Effector memory CD8-positive, alpha-beta T cell (primary cell): ENCODE data around the gene LAMA5.

Experiments
- ATAC-seq: fragments of 150-1000 bp; cut with Tn5 transposase; replicated peaks from 2 replicates; pipeline ENCODE4 v1.10.0; 2021; ENCODE audit warnings: mild to moderate bottlenecking, moderate library complexity
- DNase-seq, 3 experiments: peaks; one replicate each; pipeline ENCODE4 v3.0.0; 2021
- H3K27ac Mint-ChIP-seq, 2 donors: one replicate each; pipeline ENCODE4 v1.8.0; 2022; ENCODE audit warnings: mild to moderate bottlenecking in 2 of 2, mixed read lengths in 2 of 2, moderate library complexity in 2 of 2
- H3K27me3 Mint-ChIP-seq, 2 donors: one replicate each; pipeline ENCODE4 v1.8.0; 2022; ENCODE audit warnings: mixed read lengths in 2 of 2
- H3K36me3 Mint-ChIP-seq: one replicate; pipeline ENCODE4 v1.8.0; 2022; ENCODE audit warnings: mild to moderate bottlenecking, moderate library complexity, mixed read lengths; ENCODE audit not compliant: insufficient read depth
- H3K4me1 Mint-ChIP-seq, 2 donors: one replicate each; pipeline ENCODE4 v1.8.0; 2022; ENCODE audit warnings: low read depth in 2 of 2, mixed read lengths in 2 of 2
- H3K4me3 Mint-ChIP-seq, 2 donors: one replicate each; pipeline ENCODE4 v1.8.0; 2022; ENCODE audit warnings: mild to moderate bottlenecking in 2 of 2, mixed read lengths in 2 of 2, moderate library complexity in 2 of 2
- H3K9me3 Mint-ChIP-seq, 2 donors: one replicate each; pipeline ENCODE4 v1.8.0; 2022; ENCODE audit warnings: mixed read lengths in 2 of 2

Gene LAMA5

DNA sequence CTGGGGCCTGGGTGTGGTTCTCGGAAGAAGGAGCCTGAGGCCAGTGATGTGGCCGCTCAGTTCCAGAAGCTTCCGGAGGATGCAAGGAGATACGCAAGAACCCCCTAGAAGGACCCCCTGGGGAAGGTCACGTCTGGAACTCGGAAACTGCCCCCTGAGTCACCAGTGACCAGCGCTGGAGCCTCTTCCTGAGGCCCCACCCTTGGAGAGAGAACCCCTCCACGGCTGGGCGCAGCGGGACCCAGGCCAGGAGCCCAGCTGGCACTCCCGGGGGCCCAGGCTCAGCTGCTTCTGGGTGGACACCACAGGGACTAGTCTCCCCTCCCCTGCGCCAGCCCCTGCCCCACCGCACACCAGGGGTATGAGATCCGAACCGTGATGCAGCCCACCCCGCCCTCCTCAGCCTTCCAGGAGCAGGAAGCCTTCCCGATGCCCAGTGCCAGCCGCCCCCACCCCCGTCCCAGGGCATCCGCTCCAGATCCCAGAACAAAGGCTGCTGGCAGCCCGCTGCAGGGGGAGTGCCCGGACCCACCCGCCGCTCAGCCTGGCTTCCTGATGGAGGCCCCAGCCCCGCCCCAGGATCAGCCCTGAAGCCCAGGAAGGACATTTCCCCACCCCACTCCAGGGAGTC, 7.5 kb downstream of the LAMA5 start:
- H3K36me3 Mint-ChIP-seq = no peaks in the 10 kb centered on the region
- H3K4me1 Mint-ChIP-seq = peaks cover 0 to 1% of the 10 kb centered on the region in 2 donors
- peaks cover 14% of the 10 kb centered on the region in 2 donors for H3K27me3 Mint-ChIP-seq
- no peak for DNase-seq
- H3K4me3 Mint-ChIP-seq = no peak overlapping the region
- no peaks in the 10 kb centered on the region for H3K9me3 Mint-ChIP-seq
- no peak for ATAC-seq
- no peak overlapping the region for H3K27ac Mint-ChIP-seq

DNA sequence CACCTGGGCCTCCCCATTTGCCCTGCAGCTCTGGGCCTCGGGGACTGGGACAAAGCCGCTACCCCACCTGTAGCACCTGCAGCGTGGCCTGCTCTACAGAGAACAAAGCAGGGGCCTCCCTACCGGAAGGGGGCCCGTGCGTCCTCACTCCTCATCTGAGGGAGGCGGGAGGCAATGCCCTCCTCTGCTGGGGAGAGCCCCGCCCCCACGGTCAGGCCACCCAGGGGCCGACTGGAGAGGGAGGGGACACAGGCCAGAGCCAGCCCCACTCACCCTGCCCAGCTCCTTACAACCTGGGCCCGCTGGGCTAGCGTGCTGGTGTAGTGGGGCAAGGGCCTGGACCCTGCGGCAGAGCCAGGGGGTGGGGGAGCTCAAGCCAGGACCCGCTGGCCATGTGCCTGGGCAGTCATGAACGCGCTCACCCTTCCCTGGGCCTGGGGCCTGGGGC, 8.0 kb downstream of the LAMA5 start:
- ATAC-seq (no peak), DNase-seq (no peak)
- H3K9me3 Mint-ChIP-seq = no peaks in the 10 kb centered on the region
- peaks cover 0 to 1% of the 10 kb centered on the region in 2 donors for H3K4me1 Mint-ChIP-seq
- H3K4me3 Mint-ChIP-seq = no peak overlapping the region
- H3K36me3 Mint-ChIP-seq = no peaks in the 10 kb centered on the region
- H3K27ac Mint-ChIP-seq = no peak overlapping the region
- peaks cover 9 to 11% of the 10 kb centered on the region in 2 donors for H3K27me3 Mint-ChIP-seq

DNA sequence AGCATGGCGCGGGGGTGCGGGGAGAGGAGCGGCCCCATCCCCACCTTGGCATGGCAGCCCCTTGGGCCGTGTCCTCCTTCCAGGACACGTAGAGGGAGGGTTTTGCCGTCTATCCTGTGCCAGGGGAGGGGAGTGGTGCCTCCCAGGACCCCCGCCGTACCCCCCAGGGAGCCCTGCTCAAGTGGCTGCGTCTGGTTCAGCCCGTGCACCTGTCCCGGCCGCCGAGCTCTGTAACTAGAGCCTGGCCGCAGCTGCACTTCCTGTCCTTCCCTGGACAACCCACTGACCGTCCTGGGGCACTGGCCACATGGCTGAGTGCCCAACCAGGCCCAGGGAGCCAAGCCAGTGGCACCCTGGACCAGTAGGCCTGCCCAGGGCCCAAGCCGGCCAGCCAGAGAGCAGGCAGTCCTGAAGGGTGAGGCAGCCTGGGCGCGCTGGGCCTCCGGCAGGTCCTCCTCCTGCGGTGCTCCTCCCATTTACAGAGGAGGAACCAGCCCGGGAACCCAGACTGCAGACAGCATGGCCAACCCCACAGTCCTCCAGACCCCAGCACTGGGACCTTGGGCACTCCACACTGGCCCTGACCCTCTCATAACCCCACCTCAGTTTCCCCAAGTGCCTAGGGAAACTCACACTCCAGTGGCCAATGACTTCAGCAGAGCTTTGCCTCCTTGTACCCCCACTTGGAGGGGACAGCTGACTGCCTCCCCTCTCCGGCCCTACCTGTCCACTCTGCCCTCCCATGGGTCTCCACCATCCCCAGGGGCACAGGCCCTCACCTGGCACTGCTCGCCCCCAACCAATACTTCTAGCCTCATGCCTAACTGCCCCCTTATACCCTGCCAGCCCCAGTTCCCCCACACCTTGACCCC, 8.7 kb downstream of the LAMA5 start:
- no peaks in the 10 kb centered on the region for H3K9me3 Mint-ChIP-seq
- DNase-seq (no peak), ATAC-seq (no peak)
- no peak overlapping the region for H3K27ac Mint-ChIP-seq
- no peak overlapping the region for H3K4me3 Mint-ChIP-seq
- H3K4me1 Mint-ChIP-seq = peaks cover 0 to 1% of the 10 kb centered on the region in 2 donors
- peaks cover 2 to 7% of the 10 kb centered on the region in 2 donors for H3K27me3 Mint-ChIP-seq
- H3K36me3 Mint-ChIP-seq = no peaks in the 10 kb centered on the region

DNA sequence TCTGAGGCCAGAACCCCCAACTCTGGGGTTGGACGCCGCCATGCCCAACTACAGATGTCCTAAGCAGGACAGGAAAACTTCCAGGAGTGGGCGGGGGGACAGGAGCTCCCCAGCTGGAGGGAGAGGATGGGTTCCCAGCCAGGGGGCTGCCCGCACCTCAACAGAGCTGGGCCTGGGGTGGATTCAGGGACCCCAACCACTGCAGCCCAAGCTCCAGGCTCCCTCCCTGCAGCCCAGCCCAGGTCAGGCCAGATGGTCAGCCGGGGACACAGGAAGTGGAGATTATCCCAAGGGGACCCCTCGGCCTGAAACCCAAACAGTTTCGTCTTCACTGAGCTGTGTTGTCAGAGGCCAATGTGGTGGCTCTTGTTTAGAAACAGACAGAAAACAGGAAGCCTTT, 9.4 kb downstream of the LAMA5 start:
- Mint-ChIP-seq H3K36me3 (no peaks in the 10 kb centered on the region), H3K27ac (no peak overlapping the region), H3K4me3 (no peak overlapping the region), H3K9me3 (no peaks in the 10 kb centered on the region), H3K27me3 (peaks cover 0 to 3% of the 10 kb centered on the region in 2 donors), H3K4me1 (peaks cover 0 to 1% of the 10 kb centered on the region in 2 donors)
- DNase-seq (no peak), ATAC-seq (no peak)

DNA sequence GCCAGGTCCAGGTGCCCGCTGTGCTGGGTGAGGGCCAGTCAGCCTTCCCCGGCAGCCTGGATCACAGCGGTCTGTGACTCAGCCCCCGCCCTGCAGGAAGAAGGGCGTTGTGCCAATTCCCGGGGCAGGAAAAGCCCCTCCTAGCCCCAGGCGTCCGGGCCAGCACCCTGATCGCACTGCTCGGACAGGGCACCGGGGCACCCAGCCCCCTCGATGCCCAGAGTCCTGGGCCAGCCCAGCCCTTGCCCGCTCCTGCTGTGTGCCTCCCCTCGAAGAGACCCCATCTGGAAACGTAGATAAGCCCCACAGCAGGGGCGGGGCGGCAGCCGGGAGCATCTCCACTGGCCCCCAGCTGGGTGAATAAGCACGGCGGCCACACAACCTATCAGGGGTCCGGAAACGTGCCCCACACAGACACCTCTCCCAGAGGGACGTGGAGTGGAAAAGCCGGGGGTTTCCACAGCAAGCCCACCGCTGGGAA, 9.9 kb downstream of the LAMA5 start:
- ATAC-seq = no peak
- H3K27me3 Mint-ChIP-seq = no peaks in the 10 kb centered on the region
- no peaks in the 10 kb centered on the region for H3K36me3 Mint-ChIP-seq
- no peak overlapping the region for H3K4me3 Mint-ChIP-seq
- H3K9me3 Mint-ChIP-seq = no peaks in the 10 kb centered on the region
- no peak for DNase-seq
- peaks cover 0 to 1% of the 10 kb centered on the region in 2 donors for H3K4me1 Mint-ChIP-seq
- H3K27ac Mint-ChIP-seq = no peak overlapping the region

DNA sequence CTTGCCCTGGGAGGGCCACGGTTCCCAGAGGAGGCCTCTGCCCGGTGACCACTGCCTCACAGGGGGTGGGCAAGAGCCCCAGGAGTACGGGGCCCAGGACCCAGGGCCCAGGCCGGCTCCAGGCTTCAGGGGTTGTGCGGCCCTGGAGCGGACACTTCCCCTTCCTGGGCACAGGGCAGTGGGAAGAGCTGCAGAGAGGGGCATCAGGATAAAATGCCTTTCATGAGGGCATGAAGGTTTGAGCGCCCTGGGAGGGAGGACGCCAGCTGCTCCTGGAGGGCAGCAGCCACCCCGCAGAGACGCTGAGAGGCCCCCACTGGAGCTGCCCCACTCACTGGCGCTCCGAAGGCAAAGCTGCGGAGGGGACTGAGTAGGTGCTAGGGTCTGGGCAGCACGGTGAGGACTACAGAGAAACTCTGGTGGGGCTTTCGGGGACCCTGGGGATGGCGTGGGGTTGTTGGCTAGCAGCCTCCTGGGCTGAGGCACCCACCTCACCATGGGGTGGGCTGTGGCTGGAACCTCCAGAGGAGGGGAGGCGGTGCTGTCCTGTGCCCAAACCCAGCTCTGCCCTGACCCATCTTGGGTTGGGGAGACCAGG, 10.4 kb downstream of the LAMA5 start:
- DNase-seq (no peak), ATAC-seq (no peak)
- no peaks in the 10 kb centered on the region for H3K36me3 Mint-ChIP-seq
- H3K4me1 Mint-ChIP-seq = peaks cover 0 to 1% of the 10 kb centered on the region in 2 donors
- H3K9me3 Mint-ChIP-seq = no peaks in the 10 kb centered on the region
- H3K27me3 Mint-ChIP-seq = no peaks in the 10 kb centered on the region
- H3K27ac Mint-ChIP-seq = no peak overlapping the region
- H3K4me3 Mint-ChIP-seq = no peak overlapping the region

DNA sequence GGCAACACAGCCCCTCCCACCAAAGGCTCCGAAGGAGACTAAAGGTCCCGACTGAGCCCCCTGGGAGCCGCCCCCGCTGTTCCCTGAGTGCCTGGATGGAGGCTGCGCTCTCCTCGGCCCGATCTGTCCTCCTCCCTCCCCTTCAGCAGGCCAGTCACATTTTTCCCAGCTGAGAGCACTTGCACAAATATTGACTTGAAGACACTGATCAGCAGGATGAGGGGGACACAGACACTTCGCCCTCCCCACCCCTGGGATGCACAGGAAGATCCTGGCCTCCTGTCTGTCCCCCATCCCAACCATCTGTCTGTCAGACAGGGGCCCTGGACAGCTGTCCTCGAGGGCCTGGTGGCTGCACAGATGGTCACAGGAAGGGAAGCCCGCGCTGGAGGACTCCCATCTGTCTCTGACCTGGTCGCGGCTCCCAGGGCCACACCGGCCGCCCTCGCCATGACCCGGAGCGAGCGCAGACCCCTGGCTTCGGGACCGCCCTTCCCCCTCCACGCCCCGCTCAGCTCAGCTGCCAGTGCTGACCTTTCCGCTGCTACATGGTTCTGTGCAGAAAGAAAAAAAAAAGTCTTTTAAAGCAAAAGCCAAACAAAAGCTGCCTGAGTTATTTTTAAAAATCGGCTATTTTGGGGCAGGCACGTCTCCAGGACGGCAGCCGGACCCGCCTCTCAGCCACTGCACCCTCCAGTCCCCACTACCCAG, 11.1 kb downstream of the LAMA5 start:
- Mint-ChIP-seq H3K4me3 (no peak overlapping the region), H3K4me1 (peaks cover 0 to 1% of the 10 kb centered on the region in 2 donors), H3K36me3 (no peaks in the 10 kb centered on the region), H3K9me3 (no peaks in the 10 kb centered on the region), H3K27me3 (no peaks in the 10 kb centered on the region), H3K27ac (no peak overlapping the region)
- ATAC-seq (no peak), DNase-seq (no peak)

DNA sequence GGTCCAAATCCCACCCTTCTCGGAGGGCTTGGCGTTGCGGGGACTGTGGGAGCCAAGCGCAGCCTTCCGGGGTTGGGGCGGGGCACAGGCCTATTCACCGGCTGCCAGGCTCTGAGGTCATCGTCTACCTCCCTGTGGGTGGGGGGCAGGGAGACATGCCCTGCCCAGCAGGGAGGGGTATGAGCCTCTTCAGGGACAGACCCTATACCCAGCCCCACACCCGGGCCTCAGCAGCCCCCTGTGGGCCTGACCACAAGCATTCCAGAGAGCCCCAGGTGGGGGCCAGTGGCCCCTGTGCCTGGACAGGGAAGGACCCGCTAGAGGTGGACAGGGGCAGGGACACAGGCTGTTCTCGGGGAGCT, 11.6 kb downstream of the LAMA5 start:
- Mint-ChIP-seq H3K27ac (no peak overlapping the region), H3K4me3 (no peak overlapping the region), H3K27me3 (no peaks in the 10 kb centered on the region), H3K9me3 (no peaks in the 10 kb centered on the region), H3K36me3 (no peaks in the 10 kb centered on the region), H3K4me1 (peaks cover 0 to 1% of the 10 kb centered on the region in 2 donors)
- DNase-seq (no peak), ATAC-seq (no peak)

DNA sequence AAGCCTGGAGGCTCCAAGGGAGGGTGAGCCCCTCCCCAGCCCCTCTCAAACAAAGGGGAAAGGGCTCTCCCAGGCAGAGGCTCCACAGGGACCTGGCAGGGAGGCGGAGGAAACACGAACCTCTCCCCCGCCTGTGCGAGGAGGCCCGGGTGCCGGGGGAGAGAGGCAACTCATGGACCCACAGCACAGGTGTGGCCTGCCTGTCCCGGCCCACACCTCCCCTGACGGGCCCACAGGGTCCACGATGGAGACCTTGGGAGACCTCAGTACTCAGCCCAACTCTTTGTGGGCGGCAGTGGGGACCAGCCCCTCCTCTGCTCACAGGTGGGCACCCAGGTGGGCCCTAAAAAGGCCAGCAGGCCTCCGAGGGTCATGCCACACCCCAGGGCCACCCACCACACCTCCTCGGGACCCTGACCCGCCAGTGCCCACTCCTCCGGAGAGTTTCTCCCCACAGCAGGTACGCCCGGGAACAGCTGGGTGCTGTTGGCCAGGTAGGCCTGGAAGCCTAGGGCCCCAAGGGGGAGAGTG, 12.2 kb downstream of the LAMA5 start:
- Mint-ChIP-seq H3K27ac (no peak overlapping the region), H3K36me3 (no peaks in the 10 kb centered on the region), H3K9me3 (no peaks in the 10 kb centered on the region), H3K27me3 (no peaks in the 10 kb centered on the region), H3K4me1 (peaks cover 0 to 1% of the 10 kb centered on the region in 2 donors), H3K4me3 (no peak overlapping the region)
- ATAC-seq = no peak
- DNase-seq = no peak

DNA sequence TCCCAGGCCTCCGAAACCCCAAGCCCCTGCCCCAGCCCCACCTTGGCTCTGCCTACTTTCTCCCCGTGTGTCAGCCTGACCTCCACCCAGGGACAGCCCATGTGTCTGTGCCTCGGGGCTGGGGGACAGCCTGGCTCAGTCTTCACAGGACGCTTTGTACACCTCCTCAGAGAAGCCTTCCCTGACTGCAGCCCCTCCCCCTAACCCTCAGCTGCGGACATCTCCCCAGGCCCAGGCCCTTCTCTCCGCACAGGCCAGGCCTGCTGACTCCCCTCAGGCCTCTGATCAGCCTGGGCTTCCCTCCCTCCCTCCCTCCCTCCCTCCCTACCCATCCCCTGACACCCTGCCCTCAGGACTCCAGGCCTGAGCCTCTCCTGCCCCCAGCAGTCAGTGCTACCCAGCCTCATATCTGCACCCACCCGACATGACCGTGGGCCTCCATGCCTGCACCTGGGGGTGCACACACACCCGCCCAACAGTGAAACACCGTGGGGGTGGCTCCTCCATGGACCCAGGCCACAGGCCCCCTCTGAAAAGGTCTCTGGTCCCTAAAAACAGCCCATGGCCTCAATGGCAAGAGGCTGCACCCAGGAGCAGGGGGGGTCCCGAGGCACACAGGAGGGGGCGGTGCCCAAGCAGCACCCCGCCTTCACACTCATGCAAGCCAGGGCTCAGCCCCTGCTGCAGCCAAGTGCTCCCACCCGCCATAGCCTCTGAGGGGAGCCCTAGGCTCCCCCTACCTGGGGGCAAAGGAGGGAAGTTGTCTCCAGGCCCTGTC, 12.9 kb downstream of the LAMA5 start:
- ATAC-seq = no peak
- Mint-ChIP-seq H3K4me1 (peaks cover 0 to 1% of the 10 kb centered on the region in 2 donors), H3K4me3 (no peak overlapping the region), H3K9me3 (peaks cover 0 to 2% of the 10 kb centered on the region in 2 donors), H3K27me3 (no peaks in the 10 kb centered on the region), H3K36me3 (no peaks in the 10 kb centered on the region), H3K27ac (no peak overlapping the region)
- DNase-seq = no peak

DNA sequence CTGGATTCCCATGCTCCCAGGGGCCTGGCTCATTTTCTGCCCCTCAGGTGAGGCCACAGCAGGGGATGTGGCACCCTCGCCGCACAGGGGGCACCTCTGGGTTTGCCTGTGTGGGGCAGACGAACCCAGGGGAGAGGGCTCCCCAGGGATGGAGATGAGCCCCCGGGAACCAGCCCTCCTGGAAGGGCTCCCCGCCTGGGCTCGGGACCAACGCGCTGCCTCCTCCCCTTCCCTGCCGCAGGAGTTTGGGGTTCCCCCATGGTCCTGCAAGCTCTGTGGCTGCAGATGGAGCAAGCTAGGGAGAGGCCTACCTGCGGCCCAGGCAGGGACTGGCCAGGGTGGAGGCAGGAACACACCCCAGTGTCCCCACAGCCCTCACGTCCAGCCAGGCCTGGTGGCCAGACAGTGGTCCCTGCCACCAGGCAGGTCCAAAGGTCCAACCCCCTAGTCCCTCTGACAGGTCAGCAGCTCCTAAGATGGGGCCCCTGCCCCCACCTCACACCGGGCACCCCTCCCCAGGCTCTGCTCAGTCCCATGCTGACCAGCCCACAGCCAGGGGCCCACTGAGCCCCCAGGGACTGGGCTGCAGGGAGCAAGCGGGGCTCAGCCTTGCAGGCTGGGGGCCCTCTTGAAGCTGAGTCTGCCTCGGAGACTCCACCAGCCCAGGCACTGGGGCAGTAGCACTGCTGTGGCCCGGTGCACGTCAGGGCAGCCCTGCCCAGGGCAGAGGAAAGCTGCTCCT, 13.7 kb downstream of the LAMA5 start:
- no peak for ATAC-seq
- H3K4me1 Mint-ChIP-seq = no peaks in the 10 kb centered on the region
- H3K4me3 Mint-ChIP-seq = no peak overlapping the region
- H3K9me3 Mint-ChIP-seq = peaks cover 5% of the 10 kb centered on the region in 2 donors
- no peak for DNase-seq
- no peak overlapping the region for H3K27ac Mint-ChIP-seq
- H3K36me3 Mint-ChIP-seq = peaks cover 2% of the 10 kb centered on the region
- H3K27me3 Mint-ChIP-seq = no peaks in the 10 kb centered on the region
